GM18517 (cell line): ENCODE data around the gene PPARG.
"Not testable (repeated sequence)": the region's sequence is repeated elsewhere in the genome, so short reads cannot be mapped to it uniquely, and the experiment has no call there.

Experiments used
- ATAC-seq: cut with Tn5 transposase; IDR thresholded peaks from one replicate; pipeline ENCODE4 v1.9.1; 2021; ENCODE audit warnings: mild to moderate bottlenecking, moderate library complexity; ENCODE audit not compliant: unreplicated experiment

The PPARG gene

GRCh38 chr3:12288182-12289129, at the start of gene PPARG:
Gene PPARG (plus strand): TSS chr3:12289070. CDS start chr3:12379712, 90,642 bp downstream.
- ATAC-seq: no peak

DNA sequence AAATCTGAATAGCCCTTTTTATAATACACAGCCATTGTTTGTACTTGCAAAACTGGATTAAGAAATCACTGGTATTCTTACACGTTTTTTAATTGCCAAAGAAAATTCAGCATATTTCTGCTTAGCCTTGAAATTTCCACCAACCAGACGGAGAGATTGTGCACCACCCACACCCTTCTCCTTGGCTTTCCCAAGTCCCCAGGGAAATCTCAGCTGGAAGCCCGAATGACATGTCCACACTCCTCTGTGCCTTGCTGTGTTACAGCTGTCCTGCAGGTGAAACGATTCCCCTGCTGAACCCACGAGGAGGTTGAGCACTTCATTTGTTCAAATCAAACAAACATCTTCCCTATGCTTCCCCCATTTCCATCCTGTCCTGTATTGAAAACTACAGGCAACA, 49.6 kb upstream of the PPARG start:
- ATAC-seq: no peak

- no peak for ATAC-seq
Observed at GRCh38 chr3:12242772-12243171, 46.1 kb upstream of the PPARG start.

- ATAC-seq: no peak
Observed at GRCh38 chr3:12246497-12247163, 42.2 kb upstream of the PPARG start.

DNA sequence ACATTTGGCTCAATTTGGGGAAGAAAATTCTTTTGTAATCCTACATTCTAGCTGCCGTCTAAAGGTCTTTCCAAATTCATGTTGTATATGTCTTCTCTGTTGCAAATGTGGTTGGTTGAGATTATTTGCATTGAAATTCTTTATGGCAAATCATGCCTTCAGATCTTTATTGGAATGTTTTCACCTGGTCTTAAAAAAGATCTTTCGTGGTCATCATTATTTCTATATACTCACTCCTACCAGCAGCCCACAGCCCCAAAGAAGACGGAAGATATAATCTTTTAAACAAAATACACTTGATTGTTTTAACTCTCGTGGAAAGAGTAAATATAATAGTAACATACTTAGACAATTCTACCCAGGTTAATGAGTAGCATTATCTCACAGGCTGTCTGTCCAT, 41.5 kb upstream of the PPARG start:
- ATAC-seq: no peak

GRCh38 chr3:12249519-12249918, 39.4 kb upstream of the PPARG start:
- no peak for ATAC-seq

DNA sequence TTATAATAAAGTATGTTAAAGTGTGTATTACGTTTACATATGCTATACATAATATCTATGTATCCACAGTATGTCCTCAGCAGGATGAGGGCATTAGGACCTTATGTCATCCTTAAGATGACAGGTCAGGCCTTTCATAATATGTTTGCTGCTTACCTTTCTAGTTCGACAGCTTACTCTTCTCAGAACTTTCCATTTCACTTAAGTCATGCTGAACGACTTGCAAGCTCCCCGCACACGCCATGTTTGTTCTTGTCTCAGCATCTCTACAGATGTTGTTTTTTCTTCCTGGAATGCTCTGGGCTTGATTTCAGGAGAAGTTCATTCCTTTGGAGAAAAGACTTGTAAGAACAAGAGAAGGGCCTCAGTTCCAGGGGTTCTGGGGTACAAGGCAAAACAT, 36.0 kb upstream of the PPARG start:
- ATAC-seq: no peak

DNA sequence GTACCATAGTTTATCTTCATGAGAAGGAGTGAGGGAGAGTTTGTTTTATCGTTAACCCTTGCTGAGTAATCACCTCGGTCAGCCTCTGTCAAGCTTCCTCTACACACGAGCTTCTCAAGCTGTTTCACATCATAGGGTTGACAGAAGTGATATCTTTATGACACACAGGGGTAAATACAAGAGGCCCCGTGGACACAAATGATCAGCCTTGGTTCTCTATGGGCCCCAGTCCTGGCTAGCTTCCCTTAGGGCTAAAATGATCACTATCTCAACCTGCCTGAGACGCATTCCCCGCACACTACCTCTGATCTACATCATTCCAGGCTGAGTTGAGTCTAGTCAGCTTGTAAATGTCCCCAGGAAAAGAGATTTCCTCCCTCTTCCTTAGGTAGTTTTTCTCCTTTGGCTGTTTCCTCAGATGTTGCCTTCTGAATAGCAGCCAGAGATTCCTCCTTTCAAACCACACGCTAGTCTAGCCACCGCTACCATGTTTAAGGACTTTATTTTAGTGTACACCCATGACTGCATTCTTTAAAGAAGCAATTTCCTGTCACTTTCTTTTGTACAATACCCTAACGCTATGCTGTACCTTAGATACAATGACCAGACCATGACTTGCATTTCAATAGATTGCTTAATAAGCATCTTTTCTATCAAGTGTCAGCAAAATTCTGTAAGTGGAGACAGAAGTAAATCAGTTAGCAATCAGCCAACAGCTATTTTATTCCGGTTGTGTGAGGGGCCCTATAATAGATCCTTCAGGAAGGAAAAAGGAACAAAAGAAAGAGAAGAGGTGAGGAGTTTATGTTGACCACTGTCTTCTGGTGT, 35.1 kb upstream of the PPARG start:
- ATAC-seq: no peak

DNA sequence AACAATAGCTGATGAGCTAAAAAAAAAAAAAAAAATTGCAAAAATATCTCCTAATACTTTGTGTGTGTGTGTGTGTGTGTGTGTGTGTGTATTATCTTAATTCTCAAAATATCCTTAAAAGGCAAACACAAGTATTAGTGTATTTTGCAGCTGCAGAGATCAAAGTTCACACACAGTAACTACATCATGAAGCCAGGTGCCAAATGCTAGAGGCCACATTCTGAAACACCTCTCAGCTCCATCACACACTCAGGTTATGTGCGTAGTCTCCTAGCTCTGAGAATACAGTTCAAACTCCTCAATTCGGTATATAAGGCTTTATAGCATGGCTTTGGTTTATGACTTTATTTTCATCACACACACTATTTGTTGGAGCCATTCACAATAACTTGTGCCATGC, 33.5 kb upstream of the PPARG start:
- ATAC-seq: no peak

DNA sequence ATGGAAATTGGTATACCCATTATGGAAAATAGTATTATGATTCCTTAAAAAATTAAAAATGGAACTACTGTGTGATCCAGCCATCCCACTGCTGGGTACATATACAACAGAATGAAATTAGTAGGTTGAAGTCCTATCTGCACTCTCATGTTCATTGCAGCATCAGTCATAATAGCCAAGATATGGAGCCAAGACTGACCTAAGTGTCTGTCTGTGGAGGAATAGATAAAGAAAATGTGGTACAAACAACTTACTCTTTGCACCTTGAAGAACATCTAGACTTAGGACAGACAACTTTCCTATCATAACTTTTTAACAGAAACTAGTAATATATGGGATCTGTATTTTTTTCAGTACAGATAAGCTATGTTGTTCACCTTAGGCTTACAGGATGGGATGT, 30.0 kb upstream of the PPARG start:
- ATAC-seq: no peak

DNA sequence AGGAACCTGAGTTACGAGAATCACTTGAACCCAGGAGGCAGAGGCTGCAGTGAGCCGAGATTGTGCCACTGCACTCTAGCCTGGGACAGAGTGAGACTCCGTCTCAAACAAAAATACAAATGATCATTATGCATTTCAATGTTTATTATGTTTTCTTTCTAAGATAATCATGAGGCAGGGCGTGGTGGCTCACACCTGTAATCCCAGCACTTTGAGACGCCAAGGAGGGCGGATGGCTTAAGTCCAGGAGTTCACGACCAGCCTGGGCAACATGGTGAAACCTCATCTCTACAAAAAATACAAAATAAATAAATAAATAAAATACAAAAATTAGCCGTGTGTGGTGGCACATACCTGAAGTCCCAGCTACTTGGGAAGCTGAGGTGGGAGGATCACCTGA, 26.7 kb upstream of the PPARG start:
- not testable (repeated sequence) for ATAC-seq

DNA sequence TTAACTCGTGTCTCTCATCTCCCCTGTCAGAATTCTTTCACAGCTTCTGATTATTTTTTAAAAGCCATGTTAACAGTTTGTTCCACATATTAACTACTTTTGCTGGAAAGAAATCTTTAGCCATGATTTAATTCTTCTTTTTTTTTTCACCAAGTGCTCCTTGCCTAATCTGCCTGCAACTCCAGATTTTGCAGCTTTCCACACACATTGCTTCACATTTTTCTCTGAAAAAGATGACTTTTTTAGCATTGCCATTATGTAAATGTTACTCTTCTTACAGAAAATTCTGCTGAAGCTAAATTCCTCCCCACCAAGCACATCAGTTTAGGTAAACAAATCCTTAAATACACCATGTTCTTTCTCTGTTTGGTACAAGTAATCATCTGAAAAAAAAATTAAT, 23.4 kb upstream of the PPARG start:
- ATAC-seq: no peak

DNA sequence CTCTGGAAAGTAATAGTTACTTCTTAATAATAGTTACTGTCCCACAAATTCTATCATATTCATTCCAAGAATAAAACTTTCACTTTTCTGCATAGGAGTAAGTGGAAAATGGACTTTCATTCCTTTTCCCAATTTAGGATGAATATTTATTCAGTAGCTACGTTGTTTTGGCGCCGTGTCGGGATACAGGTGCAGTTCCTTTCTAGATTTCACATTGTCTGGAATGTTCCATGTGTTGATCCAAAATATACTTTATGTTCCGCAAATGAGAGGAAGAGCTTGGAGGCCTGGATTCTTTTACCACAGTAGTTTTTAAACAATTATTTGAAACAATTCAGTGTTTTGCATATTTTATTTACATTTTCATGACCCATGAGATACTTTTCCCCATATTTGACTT, 22.8 kb upstream of the PPARG start:
- ATAC-seq: no peak

GRCh38 chr3:12267376-12268030, 21.4 kb upstream of the PPARG start:
- no peak for ATAC-seq

GRCh38 chr3:12268049-12268735, 20.7 kb upstream of the PPARG start:
- ATAC-seq: no peak

DNA sequence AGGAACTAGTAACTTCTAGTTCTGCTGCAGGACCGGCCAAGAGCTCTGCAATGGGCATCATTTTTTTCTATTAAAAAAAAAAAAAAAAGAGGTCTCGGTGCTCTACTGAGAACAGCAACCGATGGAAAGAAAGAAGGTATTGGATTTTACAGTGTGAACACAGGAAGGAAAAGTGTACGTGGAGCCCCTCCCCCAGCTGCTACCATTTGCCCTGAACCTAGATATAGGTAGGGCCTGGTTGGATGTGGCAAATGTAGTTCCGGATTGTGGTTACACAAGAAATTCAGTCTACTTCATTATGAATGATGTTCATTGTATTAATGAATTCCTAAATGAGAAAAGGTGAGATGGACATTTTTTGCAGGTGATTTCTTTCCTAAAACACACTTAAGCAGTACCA, 17.9 kb upstream of the PPARG start:
- no peak for ATAC-seq

DNA sequence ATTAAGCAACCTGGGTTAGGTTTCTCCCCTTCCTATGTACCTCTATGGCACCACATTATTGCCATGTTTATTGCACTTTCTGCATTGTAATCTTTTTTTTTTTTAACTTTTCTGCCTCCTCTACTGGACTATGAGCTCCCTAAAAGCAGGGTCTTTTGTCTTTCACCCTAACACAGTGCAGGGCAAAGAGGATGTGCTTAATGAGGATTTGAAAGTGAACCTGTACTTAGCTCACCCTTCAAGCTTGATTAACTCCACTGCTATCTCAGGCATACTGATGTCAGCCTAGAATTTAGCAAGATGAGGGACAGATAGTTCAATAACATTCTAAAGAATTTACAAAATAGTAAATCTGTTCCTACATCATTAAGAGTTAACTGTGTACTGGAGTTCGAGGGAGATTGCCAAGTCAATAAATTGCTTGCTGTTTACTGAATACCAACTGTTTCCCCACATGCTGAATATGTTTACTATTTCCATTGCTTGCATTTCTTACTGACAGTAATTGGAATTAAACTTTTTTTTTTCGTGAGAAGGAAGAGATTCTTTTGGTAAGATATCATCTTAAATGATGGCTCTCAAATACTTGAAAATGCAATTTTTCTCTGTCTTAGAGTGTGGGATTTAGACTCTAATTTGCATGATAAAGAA, 15.7 kb upstream of the PPARG start:
- peak; percentile 97 for ATAC-seq

GRCh38 chr3:12275974-12276650, 12.8 kb upstream of the PPARG start:
- no peak for ATAC-seq

GRCh38 chr3:12276827-12277226, 12.0 kb upstream of the PPARG start:
- not testable (repeated sequence) for ATAC-seq
